ENCODE results near the gene SCFD1.

SCFD1 gene

DNA sequence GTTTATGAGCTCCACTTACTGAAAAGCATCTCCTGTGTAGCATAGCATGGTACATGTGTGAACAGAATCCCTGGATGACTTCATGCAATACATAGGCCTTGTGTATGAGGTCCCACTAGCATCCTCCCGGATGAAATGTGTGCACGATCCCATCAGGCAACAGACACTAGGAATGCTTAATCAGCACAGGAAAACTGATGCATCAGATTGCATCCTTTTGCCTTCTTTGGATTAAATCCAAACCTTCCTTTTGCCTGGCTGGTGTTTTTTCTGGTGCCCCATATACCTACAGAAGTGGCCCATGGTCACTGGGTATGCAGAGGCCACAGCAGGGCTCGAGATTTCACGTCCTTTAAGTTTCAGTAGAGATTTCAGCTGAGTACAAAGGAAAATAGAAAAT lies 131.3 kb downstream of the SCFD1 start:
- no peak for DNase-seq (ENCODE audit: low read depth)
- no peak overlapping the region for H3K4me3 ChIP-seq (ENCODE audit: low read length)
- TF ChIP-seq, protein P1, sequence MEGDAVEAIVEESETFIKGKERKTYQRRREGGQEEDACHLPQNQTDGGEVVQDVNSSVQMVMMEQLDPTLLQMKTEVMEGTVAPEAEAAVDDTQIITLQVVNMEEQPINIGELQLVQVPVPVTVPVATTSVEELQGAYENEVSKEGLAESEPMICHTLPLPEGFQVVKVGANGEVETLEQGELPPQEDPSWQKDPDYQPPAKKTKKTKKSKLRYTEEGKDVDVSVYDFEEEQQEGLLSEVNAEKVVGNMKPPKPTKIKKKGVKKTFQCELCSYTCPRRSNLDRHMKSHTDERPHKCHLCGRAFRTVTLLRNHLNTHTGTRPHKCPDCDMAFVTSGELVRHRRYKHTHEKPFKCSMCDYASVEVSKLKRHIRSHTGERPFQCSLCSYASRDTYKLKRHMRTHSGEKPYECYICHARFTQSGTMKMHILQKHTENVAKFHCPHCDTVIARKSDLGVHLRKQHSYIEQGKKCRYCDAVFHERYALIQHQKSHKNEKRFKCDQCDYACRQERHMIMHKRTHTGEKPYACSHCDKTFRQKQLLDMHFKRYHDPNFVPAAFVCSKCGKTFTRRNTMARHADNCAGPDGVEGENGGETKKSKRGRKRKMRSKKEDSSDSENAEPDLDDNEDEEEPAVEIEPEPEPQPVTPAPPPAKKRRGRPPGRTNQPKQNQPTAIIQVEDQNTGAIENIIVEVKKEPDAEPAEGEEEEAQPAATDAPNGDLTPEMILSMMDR (conservative IDR thresholded peaks at IDR 0.05; ENCODE audit: low read length), result no peak

DNA sequence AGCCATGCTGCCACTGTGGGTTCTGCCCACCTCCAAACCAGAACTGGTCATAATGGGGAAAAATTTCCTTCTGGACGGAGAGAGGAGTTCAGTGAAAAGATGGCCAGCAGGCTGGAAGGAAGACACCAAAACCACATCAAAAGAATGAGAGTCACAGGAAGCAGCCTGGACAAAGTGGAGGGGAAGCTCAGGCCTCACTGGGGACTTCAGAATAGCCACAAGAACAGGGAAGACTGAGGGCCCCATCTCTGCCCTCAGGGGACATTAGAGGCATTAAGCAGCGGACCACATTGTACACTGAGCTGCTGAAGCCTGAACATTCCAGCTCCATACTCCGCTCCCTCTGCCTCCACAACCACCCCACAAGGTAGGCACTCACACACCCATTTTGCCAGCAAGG lies 132.7 kb downstream of the SCFD1 start:
- no peak for DNase-seq (ENCODE audit: low read depth)
- TF ChIP-seq, protein P1 (conservative IDR thresholded peaks at IDR 0.05; ENCODE audit: low read length), result no peak
- H3K4me3 ChIP-seq (ENCODE audit: low read length), result no peak overlapping the region

DNA sequence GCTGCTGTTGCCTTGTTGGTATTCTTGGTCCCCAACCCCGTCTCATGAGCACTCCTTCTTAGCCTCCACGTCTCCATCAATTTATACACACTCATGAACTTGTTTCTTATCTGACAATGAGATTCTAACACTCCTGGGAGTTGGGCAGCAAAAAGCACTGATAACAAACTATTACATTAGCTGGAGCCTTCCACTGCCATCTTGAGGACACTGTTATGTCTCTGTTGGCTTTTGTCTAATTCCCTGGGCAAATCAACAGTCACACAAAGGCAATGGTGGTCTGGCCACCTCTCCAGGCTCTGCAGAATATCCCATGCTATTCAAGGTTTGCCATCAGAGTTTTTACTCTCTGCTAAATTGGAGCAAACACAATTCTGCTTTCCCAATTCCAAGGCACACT lies 134.5 kb downstream of the SCFD1 start:
- no peak overlapping the region for H3K4me3 ChIP-seq (ENCODE audit: low read length)
- TF ChIP-seq, protein P1 (conservative IDR thresholded peaks at IDR 0.05; ENCODE audit: low read length), result no peak

DNA sequence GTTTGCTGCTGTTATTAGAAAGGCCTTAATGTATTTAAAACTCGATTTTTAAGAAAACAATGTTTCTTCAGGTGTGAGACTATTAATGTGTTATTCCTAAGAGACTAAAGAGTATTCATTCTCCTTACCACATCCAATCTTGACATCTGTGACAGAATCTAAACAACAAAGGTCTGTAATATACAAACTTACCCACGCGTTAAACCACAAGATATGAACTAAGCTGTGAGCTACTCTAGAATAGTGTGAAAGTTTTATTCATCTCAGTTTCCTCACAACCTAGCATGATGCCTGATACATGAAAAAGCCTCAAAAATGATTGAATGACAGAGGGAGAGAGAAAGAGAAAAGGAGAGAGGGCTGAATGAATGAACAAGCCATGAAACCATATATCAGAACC lies 135.0 kb downstream of the SCFD1 start:
- no peak for DNase-seq (ENCODE audit: low read depth)
- TF ChIP-seq, protein P1 (conservative IDR thresholded peaks at IDR 0.05; ENCODE audit: low read length), result no peak
- no peak overlapping the region for H3K4me3 ChIP-seq (ENCODE audit: low read length)

More for the DNA sequence above, 134.5 kb downstream of the SCFD1 start:
- no peak for DNase-seq (ENCODE audit: low read depth)

DNA sequence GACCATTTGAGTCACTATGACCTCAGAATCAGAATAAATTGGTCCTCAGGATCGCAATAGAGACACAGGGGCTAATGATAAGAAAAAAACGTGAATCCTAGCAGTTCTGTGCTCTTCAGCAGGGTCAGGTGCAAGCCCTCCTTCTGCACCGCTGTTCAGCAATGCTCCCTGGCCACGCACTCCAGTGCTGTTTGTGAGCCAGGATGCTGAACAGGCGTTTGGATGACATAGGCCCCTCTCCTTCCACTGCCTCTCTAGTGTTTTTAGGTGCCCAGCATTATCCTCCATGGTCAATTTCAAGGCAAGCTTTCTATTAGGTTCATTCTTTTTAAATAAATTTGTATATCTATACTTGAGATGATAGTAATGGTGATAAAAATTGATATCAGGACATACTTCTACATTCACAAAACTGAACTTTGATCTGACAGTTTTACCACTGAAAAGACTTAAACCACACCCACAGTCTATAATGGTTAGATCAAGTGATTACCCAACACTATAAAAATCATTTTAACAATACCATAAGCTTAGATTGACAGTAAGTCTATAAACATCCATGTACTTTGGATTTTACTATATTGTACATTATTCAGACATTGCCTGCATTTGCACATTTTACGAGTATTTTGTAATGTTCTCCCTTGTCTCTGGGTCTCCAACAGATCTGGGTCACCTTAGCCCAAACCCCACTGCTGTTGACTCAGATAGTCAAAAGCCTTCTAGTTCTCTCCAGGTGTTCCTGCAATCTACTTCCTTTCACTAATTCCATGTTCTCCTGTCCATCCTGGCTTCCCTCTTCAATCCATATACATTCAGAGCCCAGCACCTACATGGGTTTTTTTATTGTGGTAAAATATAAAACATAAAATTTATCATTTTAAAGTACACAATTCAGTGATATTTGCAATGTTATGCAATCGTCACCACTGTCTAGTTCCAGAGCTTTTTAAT lies 137.3 kb downstream of the SCFD1 start:
- DNase-seq (ENCODE audit: low read depth), result no peak
- H3K4me3 ChIP-seq (ENCODE audit: low read length), result no peak overlapping the region
- TF ChIP-seq, protein P1 (conservative IDR thresholded peaks at IDR 0.05; ENCODE audit: low read length), result no peak

DNA sequence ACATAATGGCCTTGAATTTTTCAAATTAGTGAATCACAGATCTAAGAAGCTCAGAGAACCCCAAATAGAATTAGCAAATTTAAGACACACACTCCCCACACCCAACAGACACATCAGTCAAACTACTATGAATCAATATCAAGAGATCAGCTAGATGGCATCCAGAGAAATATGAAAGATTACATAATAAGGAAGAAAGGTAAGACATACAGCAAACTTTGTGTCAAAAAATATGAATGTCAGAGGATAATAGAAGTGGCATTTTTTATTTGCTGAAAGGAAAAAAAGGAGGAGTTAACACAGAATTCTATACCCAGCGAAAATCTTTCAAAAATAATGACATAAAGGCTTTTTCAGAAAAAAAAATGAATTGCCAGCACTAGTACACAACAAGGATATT lies 141.8 kb downstream of the SCFD1 start:
- DNase-seq (ENCODE audit: low read depth), result no peak
- no peak overlapping the region for H3K4me3 ChIP-seq (ENCODE audit: low read length)
- TF ChIP-seq, protein P1 (conservative IDR thresholded peaks at IDR 0.05; ENCODE audit: low read length), result no peak

DNA sequence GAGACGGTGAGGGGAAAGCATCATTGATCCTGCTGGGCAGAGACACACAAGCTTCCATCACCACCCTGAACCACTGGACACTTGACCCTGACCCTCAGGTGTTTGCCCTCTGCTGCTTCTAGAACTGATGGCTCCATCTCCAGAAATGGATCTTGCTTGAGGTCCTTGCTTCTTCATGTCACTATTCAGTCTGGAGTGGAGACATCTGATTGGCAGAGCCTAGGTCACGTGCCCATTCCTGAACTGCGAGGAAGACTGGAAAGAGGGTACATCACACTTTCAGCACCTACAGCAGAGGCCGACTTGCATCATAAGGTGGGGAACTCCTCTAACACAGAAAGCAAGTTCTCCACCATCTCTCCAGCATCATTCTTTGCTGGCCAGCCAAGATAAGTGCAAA lies 145.5 kb downstream of the SCFD1 start:
- no peak overlapping the region for H3K4me3 ChIP-seq (ENCODE audit: low read length)
- TF ChIP-seq, protein P1 (conservative IDR thresholded peaks at IDR 0.05; ENCODE audit: low read length), result no peak
- DNase-seq (ENCODE audit: low read depth), result no peak

Measured in AG10803 (cell line).